H1 (cell line): Measurements from ENCODE around the gene WDR54. TPM values are rescaled to one million over a fixed set of nuclear protein-coding genes. Genes with fewer than 3 reads are reported as not detected.

Experiments used
- CTCF ChIA-PET: fragments of 300-600 bp; sonication (Branson Sonifier 250); formaldehyde crosslinking; loops from one replicate; lab custom pipeline; 2021; ENCODE audit not compliant: partially characterized antibody; lab: Charles Lee
- POLR2A ChIA-PET: fragments of 300-600 bp; sonication (Branson Sonifier 250); formaldehyde crosslinking; loops from one replicate; lab custom pipeline; 2021; ENCODE audit warnings: inconsistent platforms; ENCODE audit not compliant: partially characterized antibody; lab: Charles Lee
- DNase-seq, 2 experiments: peaks; one replicate each; pipeline versions ENCODE4 v3.0.0 to v3.0.0-alpha.2; 2010 to 2022; ENCODE audit warnings: low spot score in 2 of 2, low read depth in 1 of 2, mixed read lengths in 1 of 2
- FAIRE-seq: peaks from 2 replicates; lab custom pipeline; 2011; peaks lifted over from hg19 to GRCh38; lab: Jason Lieb, UNC
- H2AFZ ChIP-seq: 2 replicates; pipeline ENCODE4 v1.8.1; 2012; ENCODE audit warnings: low read length, inconsistent platforms
- H2AK5ac ChIP-seq: 2 replicates; pipeline ENCODE4 v1.6.1; 2013; ENCODE audit warnings: low read depth, low read length
- H2BK120ac ChIP-seq: replicated peaks from 2 replicates; pipeline ENCODE3; 2013; ENCODE audit warnings: low read depth, low read length, inconsistent platforms
- H2BK12ac ChIP-seq: 2 replicates; pipeline ENCODE4 v1.6.1; 2013; ENCODE audit warnings: low read depth, low read length
- H2BK15ac ChIP-seq: 2 replicates; pipeline ENCODE4 v1.6.1; 2013; ENCODE audit warnings: low read length
- H2BK20ac ChIP-seq: 2 replicates; pipeline ENCODE4 v1.6.1; 2013; ENCODE audit warnings: low read length
- H2BK5ac ChIP-seq: 2 replicates; pipeline ENCODE4 v1.6.1; 2013; ENCODE audit warnings: low read depth, low read length
- H3K14ac ChIP-seq: 2 replicates; pipeline ENCODE4 v1.6.1; 2013; ENCODE audit warnings: inconsistent platforms; ENCODE audit not compliant: insufficient read length
- H3K18ac ChIP-seq: 2 replicates; pipeline ENCODE4 v1.6.1; 2013; ENCODE audit warnings: low read length; ENCODE audit errors: extremely low read depth
- H3K23ac ChIP-seq: 2 replicates; pipeline ENCODE4 v1.6.1; 2013; ENCODE audit warnings: inconsistent platforms; ENCODE audit not compliant: insufficient read length
- H3K23me2 ChIP-seq: 2 replicates; pipeline ENCODE4 v1.6.1; 2013; ENCODE audit warnings: low read depth, low read length
- H3K27ac ChIP-seq: 2 replicates; pipeline ENCODE4 v1.6.1; 2011; ENCODE audit warnings: low read depth, low read length, inconsistent platforms
- H3K27me3 ChIP-seq, 4 experiments: replicated peaks in 1 of 4; 1 replicate in 1 of 4; 2 replicates in 3 of 4; pipeline versions ENCODE4 v1.6.1 to v1.8.1; 2011 to 2013; ENCODE audit warnings: low read length in 3 of 4, mild to moderate bottlenecking in 3 of 4, inconsistent platforms in 2 of 4, mixed read lengths in 2 of 4, moderate library complexity in 1 of 4; ENCODE audit not compliant: control insufficient read depth in 3 of 4, insufficient read depth in 3 of 4; ENCODE audit errors: extremely low read depth in 1 of 4
- H3K36me3 ChIP-seq, 4 experiments: 2 replicates each; pipeline versions ENCODE4 v1.6.1 to v1.8.1; 2011 to 2013; ENCODE audit warnings: mild to moderate bottlenecking in 4 of 4, low read length in 3 of 4, moderate library complexity in 2 of 4, control low read depth in 1 of 4, inconsistent platforms in 1 of 4; ENCODE audit not compliant: insufficient read depth in 4 of 4, control insufficient read depth in 2 of 4
- H3K4ac ChIP-seq: replicated peaks from 2 replicates; pipeline ENCODE3; 2013; ENCODE audit warnings: low read length, low read depth, mixed read lengths, inconsistent platforms; ENCODE audit not compliant: insufficient read length
- H3K4me1 ChIP-seq, 4 experiments: replicated peaks in 1 of 4; 1 replicate in 1 of 4; 2 replicates in 3 of 4; pipeline versions ENCODE4 v1.6.1 to v1.8.1; 2011 to 2013; ENCODE audit warnings: low read length in 3 of 4, inconsistent platforms in 2 of 4, mixed read lengths in 1 of 4; ENCODE audit not compliant: insufficient read depth in 4 of 4, control insufficient read depth in 3 of 4
- H3K4me2 ChIP-seq, 2 experiments: 2 replicates each; pipeline versions ENCODE4 v1.6.1 to v1.8.1; 2011 to 2013; ENCODE audit warnings: low read depth in 2 of 2, low read length in 2 of 2, control low read depth in 1 of 2, inconsistent platforms in 1 of 2, mild to moderate bottlenecking in 1 of 2; ENCODE audit not compliant: insufficient read depth in 1 of 2
- H3K4me3 ChIP-seq, 4 experiments: fragments of 200-600, 300-600 bp in 1 of 4; sonication (generic), shearing (Covaris generic), sonication (Bioruptor Twin) in 1 of 4; 2 replicates each; pipeline versions ENCODE4 v1.5.1 to v1.8.1; 2011 to 2016; ENCODE audit warnings: low read length in 4 of 4, low read depth in 3 of 4, control low read depth in 2 of 4, inconsistent platforms in 2 of 4, mild to moderate bottlenecking in 2 of 4, mixed read lengths in 1 of 4, moderate library complexity in 1 of 4; ENCODE audit not compliant: insufficient read depth in 2 of 4; ENCODE audit errors: extremely low read depth in 1 of 4
- H3K56ac ChIP-seq: replicated peaks from 2 replicates; pipeline ENCODE3; 2013; ENCODE audit warnings: low read depth, mild to moderate bottlenecking, mixed read lengths, low read length, inconsistent platforms; ENCODE audit not compliant: insufficient read length
- H3K79me1 ChIP-seq: 2 replicates; pipeline ENCODE4 v1.6.1; 2013; ENCODE audit warnings: low read depth, low read length, control low read depth
- H3K79me2 ChIP-seq, 2 experiments: 2 replicates each; pipeline versions ENCODE4 v1.6.1 to v1.8.1; 2012 to 2013; ENCODE audit warnings: low read length in 2 of 2, mild to moderate bottlenecking in 2 of 2, inconsistent platforms in 1 of 2; ENCODE audit not compliant: insufficient read depth in 2 of 2, control insufficient read depth in 1 of 2
- H3K9ac ChIP-seq, 4 experiments: replicated peaks in 1 of 4; 1 replicate in 1 of 4; 2 replicates in 3 of 4; pipeline versions ENCODE4 v1.6.1 to v1.8.1; 2011 to 2013; ENCODE audit warnings: low read depth in 3 of 4, low read length in 3 of 4, control low read depth in 2 of 4, mild to moderate bottlenecking in 2 of 4, moderate library complexity in 2 of 4, inconsistent platforms in 1 of 4; ENCODE audit errors: extremely low read depth in 1 of 4
- H3K9me3 ChIP-seq, 2 experiments: 2 replicates each; pipeline versions ENCODE4 v1.6.1 to v1.8.1; 2012 to 2013; ENCODE audit warnings: mild to moderate bottlenecking in 2 of 2, moderate library complexity in 2 of 2, control low read depth in 1 of 2, inconsistent platforms in 1 of 2, low read depth in 1 of 2, low read length in 1 of 2, mixed read lengths in 1 of 2; ENCODE audit not compliant: insufficient read depth in 2 of 2
- H4K20me1 ChIP-seq, 2 experiments: replicated peaks in 1 of 2; 2 replicates each; pipeline versions ENCODE3 to v1.8.1; 2011 to 2013; ENCODE audit warnings: inconsistent platforms in 2 of 2, low read length in 2 of 2, mild to moderate bottlenecking in 1 of 2; ENCODE audit not compliant: insufficient read depth in 2 of 2, control insufficient read depth in 1 of 2
- H4K5ac ChIP-seq: 2 replicates; pipeline ENCODE4 v1.6.1; 2013; ENCODE audit warnings: low read length, low read depth, mixed read lengths, inconsistent platforms; ENCODE audit not compliant: insufficient read length
- H4K8ac ChIP-seq: 2 replicates; pipeline ENCODE4 v1.8.0; 2013; ENCODE audit warnings: mild to moderate bottlenecking, moderate library complexity, low read length, inconsistent platforms; ENCODE audit not compliant: insufficient read depth; ENCODE audit errors: extremely low read depth
- H4K91ac ChIP-seq: replicated peaks from 2 replicates; pipeline ENCODE3; 2013; ENCODE audit warnings: low read length, mixed read lengths, inconsistent platforms; ENCODE audit not compliant: insufficient read length
- SAP30 ChIP-seq: fragments of 300-600 bp; sonication (generic); IDR thresholded peaks from 2 replicates; pipeline ENCODE4 v1.7.1; 2012; ENCODE audit warnings: low read length, moderate library complexity, mild to moderate bottlenecking, inconsistent platforms; ENCODE audit not compliant: insufficient read depth, insufficient replicate concordance
- WGBS, 2 experiments: shearing (Covaris generic) in 1 of 2; methylation state at CpG; one replicate each; pipeline versions ENCODE4 v1.1.6 to v1.1.7; 2013 to 2015; ENCODE audit warnings: low lambda C conversion rate in 2 of 2, mixed read lengths in 2 of 2, inconsistent platforms in 1 of 2, low coverage in 1 of 2, missing lambda C conversion rate in 1 of 2; ENCODE audit not compliant: insufficient replicate concordance in 2 of 2, insufficient coverage in 1 of 2, insufficient read length in 1 of 2; ENCODE audit errors: extremely low coverage in 1 of 2, missing lambda C conversion rate in 1 of 2; 5-methylcytosine and 5-hydroxymethylcytosine counted together
- polyA plus RNA-seq, 7 experiments: library from polyadenylated mRNA; depleted of rRNA in 3 of 7; stranded (reverse) in 5 of 7; unstranded in 2 of 7; fragments of >200 nt in 5 of 7; fragments of 200-250 nt in 2 of 7; gene quantifications; 1 replicate in 5 of 7; 2 replicates in 1 of 7; 4 replicates in 1 of 7; pipeline versions ENCODE4 v1.2.1 to v1.2.3, GENCODE V29; 2011 to 2013; ENCODE audit warnings: missing spikeins in 2 of 7, mixed read lengths in 2 of 7
- total RNA-seq: library from RNA; stranded (reverse); fragmentation: NEBNext Ultra II Directional; extraction: Animal tissue kit (Norgen Biotek cat#: 25700); gene quantifications from 2 replicates; pipeline ENCODE4 v1.2.1, GENCODE V29; 2021
- TF ChIP-seq, protein P1 (sequence below): IDR thresholded peaks from 2 replicates; pipeline ENCODE4 v1.6.1; 2012; ENCODE audit warnings: low read length, inconsistent platforms

WDR54 gene
- total and polyA plus RNA-seq, 2 of the 8 experiments (the other 6 are each of a cell fraction or from before 2014, with no cell fraction given) = 41.6 to 125 TPM

DNA sequence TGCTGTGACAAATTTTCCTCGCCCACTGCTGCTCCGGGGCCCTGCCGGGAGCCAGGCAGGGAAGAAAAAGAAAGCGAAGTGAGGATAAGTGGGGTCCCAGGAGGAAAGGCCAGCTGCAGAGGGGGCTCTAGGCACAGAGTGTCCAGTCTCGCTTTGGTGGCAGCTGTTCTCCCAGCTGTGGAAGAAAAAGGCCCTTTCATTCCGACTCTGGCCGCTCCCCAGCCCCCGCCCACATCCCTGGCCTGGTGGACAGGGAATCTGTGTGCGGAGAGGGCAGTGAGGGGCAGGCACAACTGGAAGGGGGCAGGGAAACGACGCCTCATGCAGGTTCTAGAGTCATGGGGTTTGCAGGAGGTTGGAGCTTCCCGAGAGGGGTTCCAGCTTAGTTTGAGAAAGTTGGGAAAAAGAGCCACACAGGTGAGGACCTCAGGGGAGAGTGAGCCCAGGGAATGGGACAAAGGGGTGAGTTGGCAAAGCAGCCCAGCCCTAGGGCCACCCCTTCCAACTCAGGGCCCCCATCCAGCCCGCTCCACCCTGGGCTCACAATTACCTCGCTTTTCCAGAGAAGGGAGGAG, 18.4 kb downstream of the WDR54 start:
- no peak overlapping the region for H3K23ac ChIP-seq
- H3K14ac ChIP-seq = no peak overlapping the region
- no peak overlapping the region; the same call in 1 of the 2 replicates for H2BK15ac ChIP-seq
- FAIRE-seq = no peak
- peaks cover 0 to 5% (median under 1%) of the 10 kb centered on the region in 4 experiments; a peak in 1 of 8 replicates for H3K36me3 ChIP-seq
- no peak overlapping the region for H4K91ac ChIP-seq
- peaks cover 4 to 24% (median 17%) of the 10 kb centered on the region in 4 experiments; a peak in 6 of 7 replicates for H3K4me1 ChIP-seq
- peaks cover 6 to 12% of the 10 kb centered on the region in 2 experiments for H4K20me1 ChIP-seq
- H3K18ac ChIP-seq = peak overlapping the region; percentile 68
- H2BK12ac ChIP-seq = peak overlapping the region; percentile 62; the same call in 1 of the 2 replicates
- H2BK20ac ChIP-seq = no peak overlapping the region
- H3K79me1 ChIP-seq = peaks cover 19% of the 10 kb centered on the region
- H3K27me3 ChIP-seq = no peaks in the 10 kb centered on the region; a peak in 2 of 7 replicates
- H2AFZ ChIP-seq = no peak overlapping the region
- H2BK5ac ChIP-seq = no peak overlapping the region
- 51% methylated on average over 9 of the region's 14 CpGs; no CpG with 5 or more reads in 1 of the 2 experiments for WGBS, 2 experiments
- peak overlapping the region; percentile 13 for H3K56ac ChIP-seq
- H3K23me2 ChIP-seq = peaks cover 6% of the 10 kb centered on the region; the same call in 1 of the 2 replicates
- H3K4me2 ChIP-seq = peak overlapping the region; percentile 68 to 92
- H3K4me3 ChIP-seq = peak overlapping the region; percentile 69 to 90 (median 80)
- ChIA-PET CTCF (interaction anchor here (0.8 to 3.1 kb wide), 13 partner anchors 8 to 105 kb away, joined by 3 to 16 read pairs (median 4); partner anchors contain the start of genes CCDC142, TTC31 and WBP1), POLR2A (interaction anchor here (0.7 to 3.9 kb wide), 23 partner anchors 8 to 150 kb away, joined by 3 to 66 read pairs (median 5); partner anchors contain the start of genes AUP1, C2orf81, CCDC142 and HTRA2)
- no peak for DNase-seq
- H4K8ac ChIP-seq = peak overlapping the region; percentile 54; the same call in 1 of the 2 replicates
- H3K79me2 ChIP-seq = peaks cover 4 to 42% of the 10 kb centered on the region in 2 experiments; a peak in 2 of 4 replicates
- H2AK5ac ChIP-seq = no peak overlapping the region
- no peaks in the 10 kb centered on the region for H3K9me3 ChIP-seq
- H3K9ac ChIP-seq = peak overlapping the region; percentile 1 to 77 (median 74); a peak in 6 of 7 replicates
- H3K27ac ChIP-seq = peak overlapping the region; percentile 87
- no peak overlapping the region for H3K4ac ChIP-seq
- TF ChIP-seq, protein P1, sequence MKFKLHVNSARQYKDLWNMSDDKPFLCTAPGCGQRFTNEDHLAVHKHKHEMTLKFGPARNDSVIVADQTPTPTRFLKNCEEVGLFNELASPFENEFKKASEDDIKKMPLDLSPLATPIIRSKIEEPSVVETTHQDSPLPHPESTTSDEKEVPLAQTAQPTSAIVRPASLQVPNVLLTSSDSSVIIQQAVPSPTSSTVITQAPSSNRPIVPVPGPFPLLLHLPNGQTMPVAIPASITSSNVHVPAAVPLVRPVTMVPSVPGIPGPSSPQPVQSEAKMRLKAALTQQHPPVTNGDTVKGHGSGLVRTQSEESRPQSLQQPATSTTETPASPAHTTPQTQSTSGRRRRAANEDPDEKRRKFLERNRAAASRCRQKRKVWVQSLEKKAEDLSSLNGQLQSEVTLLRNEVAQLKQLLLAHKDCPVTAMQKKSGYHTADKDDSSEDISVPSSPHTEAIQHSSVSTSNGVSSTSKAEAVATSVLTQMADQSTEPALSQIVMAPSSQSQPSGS = no peak
- peak; percentile 77 for TF ChIP-seq SAP30
- TF ChIP-seq, all 59 proteins: peak for 1
- Histone ChIP-seq H4K5ac (peak overlapping the region; percentile 80), H2BK120ac (no peak overlapping the region)
